ENCODE results near the gene BPIFB3.

DNA sequence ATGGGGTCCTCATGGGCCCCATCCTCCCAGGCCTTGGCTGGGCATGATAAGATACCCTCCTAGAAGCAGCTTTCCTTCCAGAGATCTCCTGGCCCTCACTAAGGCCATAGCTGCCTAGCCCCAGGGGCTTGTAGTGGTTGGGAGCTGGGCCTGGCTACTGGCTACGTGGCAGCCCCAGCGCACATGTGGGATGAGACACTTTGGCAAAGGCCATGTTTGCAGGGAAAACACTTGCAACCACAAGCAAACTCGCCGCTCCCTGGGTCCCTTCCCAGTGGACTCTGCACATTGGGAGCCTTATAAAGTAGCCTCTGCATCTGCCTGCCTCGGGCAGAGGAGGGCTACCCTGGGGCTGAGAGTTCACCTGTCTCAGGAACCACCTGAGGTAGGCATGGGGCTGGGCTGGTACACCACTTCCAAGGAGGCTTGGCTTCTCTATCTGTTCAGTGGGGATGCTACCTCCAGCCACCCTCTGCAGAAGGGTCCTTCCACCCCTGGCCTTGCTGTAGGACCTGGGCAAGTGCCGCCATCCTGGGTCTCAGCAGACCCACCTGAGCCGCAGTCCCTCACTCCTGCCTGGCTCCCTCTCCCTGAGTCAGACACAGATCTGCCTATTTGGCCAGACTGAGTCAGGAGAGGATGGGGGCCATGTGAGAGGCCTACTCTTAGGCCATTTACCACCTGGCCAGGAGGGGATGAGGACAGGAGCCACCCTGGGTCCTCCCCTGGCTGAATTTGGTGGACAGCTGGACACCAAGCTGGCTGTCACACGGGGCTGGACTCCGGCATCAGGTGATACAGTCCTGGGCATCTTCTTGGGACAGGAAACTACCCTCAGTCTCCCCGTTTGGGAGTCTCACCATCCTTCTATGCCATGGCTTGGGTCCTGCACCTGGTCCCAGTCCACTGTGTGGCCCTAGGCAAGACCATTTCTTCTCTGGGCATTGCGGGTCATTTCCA lies 46.0 kb upstream of the BPIFB3 start, which contains the start of gene BPIFB2:
- TF ChIP-seq, protein P1, sequence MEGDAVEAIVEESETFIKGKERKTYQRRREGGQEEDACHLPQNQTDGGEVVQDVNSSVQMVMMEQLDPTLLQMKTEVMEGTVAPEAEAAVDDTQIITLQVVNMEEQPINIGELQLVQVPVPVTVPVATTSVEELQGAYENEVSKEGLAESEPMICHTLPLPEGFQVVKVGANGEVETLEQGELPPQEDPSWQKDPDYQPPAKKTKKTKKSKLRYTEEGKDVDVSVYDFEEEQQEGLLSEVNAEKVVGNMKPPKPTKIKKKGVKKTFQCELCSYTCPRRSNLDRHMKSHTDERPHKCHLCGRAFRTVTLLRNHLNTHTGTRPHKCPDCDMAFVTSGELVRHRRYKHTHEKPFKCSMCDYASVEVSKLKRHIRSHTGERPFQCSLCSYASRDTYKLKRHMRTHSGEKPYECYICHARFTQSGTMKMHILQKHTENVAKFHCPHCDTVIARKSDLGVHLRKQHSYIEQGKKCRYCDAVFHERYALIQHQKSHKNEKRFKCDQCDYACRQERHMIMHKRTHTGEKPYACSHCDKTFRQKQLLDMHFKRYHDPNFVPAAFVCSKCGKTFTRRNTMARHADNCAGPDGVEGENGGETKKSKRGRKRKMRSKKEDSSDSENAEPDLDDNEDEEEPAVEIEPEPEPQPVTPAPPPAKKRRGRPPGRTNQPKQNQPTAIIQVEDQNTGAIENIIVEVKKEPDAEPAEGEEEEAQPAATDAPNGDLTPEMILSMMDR (IDR thresholded peaks at IDR 0.05) = no peak
- TF ChIP-seq POLR2AphosphoS5 (IDR thresholded peaks at IDR 0.05) (no peak), POLR2A (IDR thresholded peaks at IDR 0.05; ENCODE audit: low read depth) (no peak)
